HG03571 (cell line): Measurements from ENCODE around the gene MRPL54.

Experiments used
- ATAC-seq: cut with Tn5 transposase; IDR thresholded peaks from one replicate; pipeline ENCODE4 v1.9.1; 2021; ENCODE audit not compliant: unreplicated experiment

Gene MRPL54

DNA sequence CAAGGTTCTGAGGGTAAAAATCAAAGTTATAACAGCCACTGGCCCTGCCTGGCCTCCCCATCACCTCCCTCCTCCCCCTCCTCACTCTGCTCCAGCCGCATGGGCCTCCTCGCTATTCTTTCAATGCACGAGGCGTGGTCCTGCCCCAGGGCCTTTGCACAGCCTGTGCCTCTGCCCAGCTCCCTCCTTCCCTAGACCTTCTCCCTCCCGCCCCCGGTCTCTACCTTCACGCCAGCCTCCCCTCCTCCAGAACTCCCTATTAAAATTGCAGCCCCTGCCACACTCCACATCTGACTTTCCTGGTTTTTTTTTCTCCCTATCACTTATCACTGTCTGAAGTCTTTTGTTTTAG lies 6.2 kb downstream of the MRPL54 start:
- no peak for ATAC-seq

DNA sequence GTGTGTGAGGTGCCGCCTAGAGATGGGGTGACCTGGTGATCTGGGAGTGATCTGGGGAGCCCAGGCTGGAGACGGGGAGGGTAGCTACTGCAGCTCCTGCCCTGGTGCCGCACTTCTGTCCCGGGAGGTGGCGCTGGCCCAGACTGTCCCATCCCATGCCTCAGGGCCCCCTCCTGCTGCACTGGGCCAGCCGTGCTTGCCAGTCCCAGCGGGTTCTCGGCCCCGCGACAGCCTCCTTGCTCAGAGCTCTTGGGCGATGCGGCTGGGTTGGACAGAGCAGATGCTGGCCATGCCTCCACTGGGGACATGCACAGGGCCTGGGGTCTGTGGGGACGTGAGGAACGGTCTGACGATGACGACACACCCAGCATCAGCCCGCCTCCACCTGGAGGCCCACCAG lies 7.0 kb downstream of the MRPL54 start:
- ATAC-seq: no peak

DNA sequence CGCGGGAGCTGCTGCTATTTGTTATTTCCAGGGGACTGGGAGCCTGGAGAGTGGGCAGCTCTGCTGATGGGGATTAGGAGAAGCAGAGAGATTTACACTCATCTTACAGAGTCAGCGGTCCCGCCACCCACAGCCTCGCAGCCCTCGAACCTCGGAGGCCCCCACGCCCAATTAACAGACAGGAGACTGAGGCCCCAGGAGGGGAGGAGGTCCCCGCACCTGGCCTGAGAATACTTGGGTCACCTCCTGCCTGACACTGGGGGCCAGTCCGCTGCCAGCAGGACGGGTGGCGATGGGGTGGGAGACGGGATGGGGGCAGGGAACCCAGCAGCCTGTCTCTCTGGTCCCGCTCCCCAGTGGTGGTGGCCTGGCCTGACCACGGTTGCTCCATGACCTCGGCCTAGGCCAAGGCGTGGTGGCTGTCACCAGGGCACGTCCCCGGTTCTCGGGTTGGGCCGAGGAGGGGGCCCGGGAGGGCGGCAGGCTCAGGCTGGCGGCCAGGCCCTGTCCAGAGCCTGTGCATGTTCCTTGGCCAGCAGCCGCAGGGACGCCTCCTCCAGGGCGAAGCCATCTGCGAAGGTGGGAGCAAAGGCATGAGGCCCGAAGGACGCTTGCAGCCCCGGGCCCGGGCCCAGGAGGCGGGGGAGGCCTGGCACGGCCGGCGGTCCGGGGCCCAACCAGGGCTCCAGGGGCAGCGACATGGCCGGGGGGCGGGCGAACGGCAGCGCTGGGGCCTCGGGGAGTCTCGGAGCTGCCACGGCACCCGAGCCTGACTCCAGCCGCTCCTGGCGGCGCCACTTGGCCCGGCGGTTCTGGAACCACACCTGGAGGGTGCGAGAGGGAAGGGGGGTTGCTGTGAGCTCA lies 7.9 kb downstream of the MRPL54 start:
- ATAC-seq: no peak

DNA sequence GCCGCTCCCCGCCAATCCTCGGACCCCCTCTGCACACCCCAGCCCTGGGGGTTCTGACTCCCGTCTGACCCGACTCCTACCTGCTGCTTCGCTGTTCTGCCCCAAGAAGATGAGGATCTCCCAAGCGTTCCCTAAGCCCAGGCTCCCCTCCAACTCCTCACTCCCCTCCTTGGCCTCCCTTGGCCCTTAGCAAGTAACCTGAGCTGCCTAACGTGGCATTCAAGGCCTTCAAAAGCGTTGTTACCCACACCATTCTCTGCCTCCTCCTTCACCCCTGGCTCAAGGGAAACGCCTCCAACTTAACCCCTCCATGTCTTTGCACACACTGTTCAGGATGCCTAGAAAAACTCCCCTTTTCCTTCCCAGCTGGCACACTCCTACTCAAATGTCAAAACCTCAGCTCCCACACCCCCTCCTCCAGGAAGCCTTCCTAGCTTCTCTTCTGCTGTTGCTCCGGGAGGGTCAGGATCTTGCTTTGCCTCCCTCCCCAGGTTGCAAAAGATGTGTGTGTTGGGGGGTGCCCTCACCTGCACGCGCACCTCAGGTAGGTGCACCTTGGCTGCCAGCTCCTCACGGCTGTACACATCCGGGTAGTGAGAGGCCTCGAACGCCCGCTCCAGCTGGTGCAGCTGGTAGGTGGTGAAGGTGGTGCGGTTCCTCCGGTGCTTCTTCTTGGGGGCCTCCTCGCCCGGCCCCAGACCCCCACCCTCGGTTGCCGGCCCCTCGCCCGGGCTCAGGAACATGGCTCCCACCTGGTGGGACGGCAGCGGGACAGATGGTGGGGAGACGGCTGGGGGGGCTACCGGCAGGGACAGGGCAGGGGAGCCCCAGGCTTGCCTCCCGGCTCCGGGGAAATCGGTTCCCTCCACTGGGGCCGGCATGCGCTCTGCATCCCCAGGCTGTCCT lies 8.8 kb downstream of the MRPL54 start:
- ATAC-seq: no peak

DNA sequence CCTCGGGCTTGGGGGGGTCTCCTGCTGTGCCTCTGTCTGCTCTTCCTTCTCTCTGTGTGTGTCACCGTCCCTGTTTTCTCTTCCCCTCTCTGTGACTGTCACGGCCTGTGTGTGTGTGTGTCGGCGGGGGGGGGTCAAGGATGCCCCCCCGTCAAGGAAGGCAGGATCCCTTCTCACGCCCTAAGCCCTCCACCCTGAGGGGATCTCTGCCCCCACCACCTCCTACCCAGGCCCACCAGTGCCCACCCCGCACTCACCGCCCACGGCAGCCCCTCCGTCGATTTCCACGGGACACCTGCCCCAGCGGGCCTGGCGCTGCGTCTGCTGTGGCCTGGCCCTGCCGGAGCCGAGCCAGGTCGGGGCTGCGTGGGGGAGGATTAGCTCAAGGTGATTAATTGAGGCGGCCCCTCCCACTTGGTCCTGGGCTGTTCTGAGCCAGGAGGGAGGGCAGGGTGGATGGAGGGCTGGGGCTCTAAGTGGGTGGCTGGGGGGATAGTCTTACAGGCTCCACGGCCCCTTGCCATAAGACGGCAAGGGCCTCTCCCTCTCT lies 9.5 kb downstream of the MRPL54 start, which contains the start of gene RAX2:
RAX2 (minus strand) TSS at position 323 of the 550 bp plus-strand sequence. CDS start 486 bp downstream, outside the sequence.
- no peak for ATAC-seq

DNA sequence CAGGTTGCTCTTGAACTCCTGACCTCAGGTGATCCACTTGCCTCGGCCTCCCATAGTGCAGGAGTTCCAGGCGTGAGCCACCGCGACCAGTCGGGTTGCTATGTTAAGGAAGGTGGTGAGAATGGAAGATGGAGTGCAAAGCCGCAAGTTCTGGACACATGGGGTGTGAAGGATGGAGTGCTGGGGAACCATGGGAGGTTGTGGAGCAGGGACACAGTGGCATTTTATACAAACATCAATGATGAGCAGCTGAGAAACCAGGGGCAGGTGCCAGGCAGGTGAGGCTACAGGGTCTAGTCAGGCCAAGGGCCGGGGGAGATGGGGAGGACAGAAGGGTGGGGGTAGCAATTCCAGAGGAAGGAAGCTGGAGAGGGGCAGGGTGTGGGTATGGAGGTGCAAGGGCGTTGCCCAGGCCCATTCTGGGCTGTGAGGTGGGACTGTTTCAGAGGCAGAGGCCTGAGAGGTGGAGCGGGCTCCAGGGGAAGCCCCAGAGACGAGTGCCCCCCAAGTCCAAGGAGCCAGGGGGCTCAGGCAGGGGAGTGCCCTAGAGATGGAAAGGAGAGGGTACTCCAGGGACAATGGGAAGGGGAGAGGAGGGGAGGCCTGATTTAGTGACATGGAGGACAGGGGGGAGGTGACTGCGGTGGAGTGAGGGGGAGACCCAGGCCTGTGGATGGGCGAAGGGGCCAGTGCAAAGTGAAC lies 11.5 kb downstream of the MRPL54 start:
- no peak for ATAC-seq

DNA sequence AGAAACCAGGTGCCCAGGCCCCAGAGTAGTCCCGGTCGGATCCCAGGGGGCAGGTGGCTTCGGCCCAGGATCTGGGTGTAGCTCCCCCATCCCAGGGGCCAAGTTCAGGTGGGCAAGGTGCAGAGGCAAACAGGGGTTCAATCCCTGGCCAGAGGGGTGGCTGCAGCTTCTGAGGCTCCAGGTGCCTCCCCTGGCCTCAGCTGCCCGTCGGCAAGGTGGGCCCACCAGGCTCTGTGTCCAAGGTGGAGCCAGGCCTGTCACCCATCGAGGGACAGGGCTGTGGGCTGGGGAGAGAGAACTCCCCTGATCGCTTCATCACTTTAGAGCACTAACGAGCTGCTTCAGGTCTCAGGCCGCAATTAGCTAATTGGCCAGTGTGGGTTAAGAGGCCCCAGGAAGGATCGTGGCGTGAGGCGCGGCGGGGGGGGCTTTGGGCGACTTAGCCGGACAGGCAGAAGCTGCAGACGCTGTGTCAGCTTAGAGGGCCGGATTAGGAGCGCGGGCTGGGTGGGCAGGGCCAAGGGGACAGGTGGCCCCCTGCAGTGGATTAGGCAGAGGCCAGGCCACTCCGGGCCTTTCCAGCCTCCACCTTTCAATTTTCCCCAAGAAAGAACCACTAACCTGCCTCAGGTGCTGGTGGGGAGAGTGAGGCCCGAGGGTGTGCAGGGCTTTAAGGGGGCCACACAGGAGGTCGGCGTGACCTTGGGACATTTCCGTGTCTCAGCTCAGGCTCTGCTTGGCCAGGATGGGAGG lies 12.3 kb downstream of the MRPL54 start:
- no peak for ATAC-seq

DNA sequence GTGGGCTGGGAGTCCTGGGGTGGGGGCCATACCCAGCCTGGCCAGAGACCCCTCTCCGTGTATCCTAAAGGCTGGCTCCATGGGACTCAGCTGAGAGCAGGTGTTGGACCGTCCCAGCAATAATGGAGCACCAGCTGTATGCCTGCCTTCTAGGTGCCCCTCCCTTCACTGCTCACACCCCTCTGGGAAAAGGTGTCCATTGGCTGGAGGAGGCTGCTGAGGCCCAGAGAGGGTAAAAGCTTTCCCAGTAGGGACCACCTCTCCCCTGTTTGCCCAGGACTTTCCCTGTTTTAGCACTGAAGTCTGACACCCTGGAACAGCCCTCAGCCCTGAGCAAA lies 12.9 kb downstream of the MRPL54 start:
- no peak for ATAC-seq

DNA sequence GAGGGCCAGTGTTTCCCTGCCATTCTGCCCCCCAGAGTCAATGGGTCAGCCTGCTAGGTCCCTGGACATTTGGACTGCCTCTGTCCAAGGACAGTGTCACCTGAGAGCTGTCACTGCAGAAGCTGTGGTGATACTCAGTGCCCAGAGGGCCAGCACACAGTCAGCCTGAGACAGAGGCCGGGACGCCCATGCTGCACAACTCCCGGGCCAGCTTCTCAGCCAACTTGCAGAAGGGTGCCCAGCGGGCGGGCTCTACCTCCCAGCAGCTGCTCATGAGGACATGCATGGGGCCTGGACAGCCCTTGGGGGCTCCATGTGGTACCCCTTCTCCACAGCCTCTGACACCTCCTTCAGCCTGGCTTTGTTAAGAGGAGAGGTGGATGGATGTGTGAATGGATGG lies 13.3 kb downstream of the MRPL54 start:
- no peak for ATAC-seq

DNA sequence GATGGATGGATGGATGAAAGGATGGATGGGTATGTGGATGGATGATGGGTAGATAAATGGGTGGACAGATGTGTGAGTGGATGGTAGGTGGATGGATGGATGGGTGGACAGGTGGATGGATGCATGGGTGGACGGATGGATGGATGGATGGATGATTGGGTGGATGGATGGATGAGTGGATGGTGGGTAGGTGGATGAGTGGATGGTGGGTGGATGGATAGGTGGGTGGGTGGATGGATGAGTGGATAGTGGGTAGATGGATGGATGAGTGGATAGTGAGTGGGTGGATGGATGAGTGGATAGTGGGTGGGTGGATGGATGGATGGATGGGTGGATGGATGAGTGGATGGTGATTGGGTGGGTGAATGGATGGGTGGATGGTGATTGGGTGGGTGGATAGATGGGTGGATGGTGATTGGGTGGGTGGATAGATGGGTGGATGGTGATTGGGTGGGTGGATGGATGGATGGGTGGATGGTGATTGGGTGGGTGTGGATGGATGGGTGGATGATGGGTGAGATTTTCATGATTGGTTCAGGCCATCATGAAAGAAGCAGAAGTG lies 14.1 kb downstream of the MRPL54 start:
- ATAC-seq: no peak

DNA sequence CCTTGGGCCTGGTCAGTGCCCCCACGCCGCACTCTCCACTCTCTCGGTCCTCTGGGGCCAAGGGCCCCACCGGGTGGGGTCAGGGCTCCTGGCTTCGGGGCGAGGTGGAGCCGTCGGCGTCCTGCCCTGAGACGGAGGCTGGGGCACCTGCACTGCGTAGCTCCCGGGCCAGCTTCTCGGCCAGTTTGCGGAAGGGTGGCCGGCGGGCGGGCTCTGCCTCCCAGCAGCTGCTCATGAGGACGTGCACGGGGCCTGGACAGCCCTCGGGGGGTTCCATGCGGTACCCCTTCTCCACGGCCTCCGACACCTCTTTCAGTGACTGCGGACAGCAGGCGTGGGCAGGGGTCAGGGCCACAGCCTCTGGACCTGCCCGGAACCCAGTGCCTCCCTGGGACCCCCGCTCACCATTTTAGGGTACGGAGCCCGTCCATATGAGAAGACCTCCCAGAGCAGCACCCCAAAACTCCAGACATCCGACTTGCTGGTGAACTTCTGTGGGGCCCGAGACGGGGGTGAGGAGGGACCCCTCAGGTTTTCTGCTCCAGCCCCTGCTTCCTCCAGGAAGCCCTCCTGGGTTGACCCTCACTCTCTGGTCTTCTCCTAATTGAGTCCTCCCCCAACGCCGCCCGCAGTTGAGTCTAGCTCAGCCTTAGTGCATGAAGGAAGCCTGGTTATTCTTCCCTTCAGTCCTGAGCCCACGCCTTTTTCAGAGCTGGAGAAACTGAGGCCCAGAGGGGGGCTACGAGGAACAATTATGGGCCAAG lies 15.8 kb downstream of the MRPL54 start:
- no peak for ATAC-seq

DNA sequence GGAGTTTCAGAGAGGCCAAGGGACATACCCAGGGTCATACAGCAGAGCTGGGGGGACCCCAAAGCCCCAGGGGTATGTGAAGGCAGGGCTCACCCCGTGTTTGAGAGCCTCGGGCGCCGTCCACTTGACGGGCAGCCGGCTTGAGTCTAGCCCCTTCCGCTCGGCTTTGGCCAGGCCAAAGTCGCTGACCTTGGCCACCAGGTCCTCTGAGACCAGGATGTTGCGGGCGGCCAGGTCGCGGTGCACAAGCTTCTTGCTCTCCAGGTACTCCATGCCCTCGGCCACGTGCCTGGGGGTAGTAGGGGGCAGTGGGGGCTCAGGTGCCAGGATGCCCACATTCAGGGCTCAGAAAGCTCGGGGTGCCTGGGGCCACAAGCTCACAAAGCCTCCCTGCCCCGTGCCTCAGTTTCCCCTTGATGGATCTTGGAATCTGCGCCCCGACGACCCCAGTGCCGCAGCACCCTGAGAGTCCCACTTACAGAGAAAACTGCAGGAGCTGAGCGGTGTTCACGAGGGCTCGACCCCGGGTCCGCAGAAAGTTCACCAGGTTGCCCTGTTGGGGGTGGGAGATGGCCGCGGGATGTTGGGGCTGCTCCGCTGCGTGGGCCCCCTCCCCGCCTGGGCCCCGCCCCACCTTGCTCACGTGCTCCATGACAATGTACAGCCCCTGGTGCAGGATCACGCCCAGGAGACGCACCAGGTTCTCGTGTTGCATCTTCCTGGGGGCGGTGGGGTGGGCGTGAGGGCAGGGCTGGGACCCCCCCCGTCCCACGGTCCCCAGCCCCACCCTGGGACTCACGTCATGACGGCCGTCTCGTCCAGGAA lies 16.6 kb downstream of the MRPL54 start:
- no peak for ATAC-seq

DNA sequence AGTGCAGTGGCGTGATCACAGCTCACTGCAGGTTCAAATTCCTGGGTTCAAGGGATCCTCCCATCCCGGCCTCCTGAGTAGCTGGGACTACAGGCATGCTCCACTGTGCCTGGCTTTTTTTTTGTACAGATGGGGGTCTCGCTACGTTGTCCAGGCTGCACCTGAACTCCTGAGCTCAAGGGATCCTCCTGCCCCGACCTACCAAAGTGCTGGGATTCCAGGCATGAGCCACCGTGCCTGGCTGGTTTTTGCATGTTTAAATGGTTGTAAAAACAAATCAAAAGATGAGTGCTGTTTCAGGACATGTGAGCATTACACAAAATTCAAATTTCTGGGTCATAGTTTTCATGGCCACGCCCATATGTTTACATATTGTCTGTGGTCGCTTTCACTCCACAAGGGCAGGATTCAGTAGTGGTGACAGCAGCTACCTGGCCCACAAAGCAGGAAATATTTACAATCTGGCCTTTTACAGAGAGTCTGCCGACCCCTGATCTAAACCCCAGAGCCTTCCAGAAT lies 18.4 kb downstream of the MRPL54 start:
- no peak for ATAC-seq

DNA sequence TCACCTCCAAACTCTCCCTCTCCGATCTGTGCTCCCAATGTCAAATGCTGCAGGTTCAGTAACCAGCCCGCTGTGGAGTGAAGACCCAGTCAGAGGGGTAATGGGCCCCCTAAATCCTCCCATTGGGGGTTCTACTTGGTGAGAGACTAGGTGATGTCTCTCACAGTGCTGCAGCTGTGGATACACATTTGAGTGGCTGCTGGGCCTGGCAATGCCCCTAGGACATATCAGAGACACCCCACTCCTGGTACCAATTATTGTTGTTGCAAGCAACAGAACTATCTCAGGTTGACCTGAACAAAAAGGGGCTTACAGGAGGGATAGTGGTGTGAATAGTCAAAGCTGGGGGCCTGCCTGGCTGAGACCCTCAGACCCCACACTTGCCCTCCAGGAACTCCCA lies 19.1 kb downstream of the MRPL54 start:
- ATAC-seq: no peak

DNA sequence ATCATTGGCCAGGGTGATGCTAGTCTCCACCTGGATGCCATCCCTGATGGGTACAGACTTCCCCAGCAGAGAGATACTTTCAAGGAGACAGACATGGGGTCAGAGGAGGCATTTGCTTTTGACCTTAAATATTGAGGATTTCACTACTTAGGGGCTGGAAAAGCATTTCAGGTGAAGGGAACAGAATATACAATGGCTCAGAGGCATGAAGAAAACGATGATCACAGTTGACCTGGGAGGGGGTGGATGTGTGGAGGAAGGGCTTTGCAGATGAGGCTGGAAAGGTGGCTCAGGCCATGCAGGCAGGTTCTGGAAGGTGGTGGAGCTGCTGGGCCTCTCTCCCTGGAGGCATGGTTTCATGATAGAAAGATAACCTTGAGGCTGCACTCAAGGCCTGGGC lies 19.8 kb downstream of the MRPL54 start:
- no peak for ATAC-seq

DNA sequence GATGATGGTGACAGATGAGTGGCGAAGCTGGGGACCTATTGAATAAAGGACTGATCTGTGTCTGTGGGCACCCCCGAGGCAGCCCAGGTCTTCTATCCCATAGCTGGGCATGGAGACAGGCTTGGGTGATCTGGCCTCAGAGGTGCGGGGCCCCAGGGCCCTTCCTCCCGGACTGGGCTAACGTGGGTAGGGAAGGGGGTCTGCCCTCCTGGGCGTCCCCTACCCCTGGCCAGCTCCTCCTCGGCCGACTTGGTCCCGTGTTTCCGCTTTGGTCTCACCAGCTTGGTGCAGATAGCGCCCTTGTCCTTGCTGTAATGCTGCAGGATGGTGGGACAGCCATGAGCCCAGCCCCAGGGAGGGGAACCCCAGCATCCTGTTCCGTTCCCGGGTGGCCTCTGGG lies 20.4 kb downstream of the MRPL54 start:
- ATAC-seq: no peak

DNA sequence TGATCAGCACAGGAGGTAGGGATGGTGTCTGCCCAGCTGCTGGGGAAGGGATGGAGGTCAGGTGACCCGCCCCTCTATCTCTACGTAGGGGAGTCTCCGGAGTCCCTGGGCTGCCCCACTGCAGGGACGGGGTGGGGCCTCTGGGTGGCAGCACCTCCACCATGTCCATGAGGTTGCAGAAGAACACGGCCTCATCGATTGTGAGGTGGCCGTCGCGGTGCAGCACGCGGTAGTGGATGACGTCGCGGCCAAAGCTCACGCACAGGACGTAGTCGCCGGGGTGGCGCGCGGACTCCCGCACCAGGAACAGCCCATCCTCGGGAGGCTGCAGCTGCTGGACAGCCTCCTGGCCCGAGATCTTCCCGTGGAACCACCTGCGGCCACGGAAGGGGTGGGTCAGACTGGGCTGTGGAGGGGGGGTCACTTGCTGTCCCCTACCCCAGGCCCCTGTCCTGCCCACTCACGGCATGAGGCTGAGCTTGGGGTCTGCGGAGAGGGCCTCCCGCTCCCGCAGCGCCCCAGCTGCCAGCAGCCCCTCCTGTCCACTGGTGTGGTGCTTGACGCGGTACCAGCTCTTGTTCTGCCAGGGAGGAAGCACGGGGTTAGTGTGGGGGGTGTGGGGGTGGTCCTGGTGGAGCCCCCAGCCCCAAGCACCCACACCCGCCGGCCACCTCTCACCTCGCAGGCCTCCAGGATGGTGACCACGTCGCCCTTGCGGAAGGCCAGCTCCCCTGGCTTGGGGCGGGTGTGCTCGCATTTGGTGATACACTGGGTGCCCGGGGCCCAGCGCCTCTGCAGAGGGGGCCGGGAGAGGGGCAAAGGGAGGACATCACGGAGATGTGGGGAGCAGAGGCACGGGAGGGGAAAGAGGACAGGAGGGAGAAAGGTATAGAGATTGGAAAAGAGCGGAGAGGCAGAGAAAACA lies 21.4 kb downstream of the MRPL54 start:
- no peak for ATAC-seq
